ENCODE measurements around the gene MARCHF10. TPM values are rescaled to one million over a fixed set of nuclear protein-coding genes. Genes with fewer than 3 reads are reported as not detected.

The MARCHF10 gene
- polyA plus RNA-seq, 1 donor = 0.15 TPM

DNA sequence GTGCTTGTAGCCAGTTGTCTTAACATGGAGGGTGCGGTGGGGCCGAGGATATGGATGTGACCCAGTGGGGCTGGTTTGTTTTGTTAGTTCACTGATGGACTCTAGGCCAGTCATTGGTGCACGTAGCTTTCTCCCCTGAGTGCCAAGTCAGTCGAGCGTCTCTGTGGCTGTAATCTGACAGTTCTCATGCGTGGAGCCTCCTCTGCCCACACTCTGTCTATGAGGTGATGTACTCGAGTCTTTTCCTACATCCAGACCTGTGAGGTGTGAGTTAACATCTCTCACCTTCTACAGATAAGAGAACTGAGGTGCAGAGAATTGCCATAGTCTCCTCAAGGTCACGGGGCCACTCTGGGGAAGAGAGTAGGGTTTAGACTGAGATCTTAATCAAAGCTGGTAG, 90.2 kb downstream of the MARCHF10 start:
- peaks cover 3% of the 10 kb centered on the region for H3K27me3 ChIP-seq (ENCODE audit: control insufficient read depth, insufficient read depth, low read length)
- H3K27ac ChIP-seq (ENCODE audit: low read length) = no peak overlapping the region
- no peak for DNase-seq
- H3K9me3 ChIP-seq (ENCODE audit: control insufficient read depth, low read depth, low read length) = no peaks in the 10 kb centered on the region
- WGBS (ENCODE audit: insufficient coverage, low lambda C conversion rate) = 100% methylated on average over 1 of the region's 8 CpGs
- no peaks in the 10 kb centered on the region for H3K4me1 ChIP-seq (ENCODE audit: control insufficient read depth, insufficient read depth, low read length)
- H3K4me3 ChIP-seq (ENCODE audit: low read length) = no peak overlapping the region
- no peaks in the 10 kb centered on the region for H3K36me3 ChIP-seq (ENCODE audit: control insufficient read depth, insufficient read depth, low read length)

- H3K27ac ChIP-seq (ENCODE audit: low read length) = no peak overlapping the region
- DNase-seq = no peak
- H3K36me3 ChIP-seq (ENCODE audit: control insufficient read depth, insufficient read depth, low read length) = no peaks in the 10 kb centered on the region
- peaks cover 3% of the 10 kb centered on the region for H3K27me3 ChIP-seq (ENCODE audit: control insufficient read depth, insufficient read depth, low read length)
- no peak overlapping the region for H3K4me3 ChIP-seq (ENCODE audit: low read length)
- H3K9me3 ChIP-seq (ENCODE audit: control insufficient read depth, low read depth, low read length) = no peaks in the 10 kb centered on the region
- no peaks in the 10 kb centered on the region for H3K4me1 ChIP-seq (ENCODE audit: control insufficient read depth, insufficient read depth, low read length)
- 100% methylated on average over 2 of the region's 6 CpGs for WGBS (ENCODE audit: insufficient coverage, low lambda C conversion rate)
Observed at GRCh38 chr17:62717589-62717855, 90.6 kb downstream of the MARCHF10 start.

DNA sequence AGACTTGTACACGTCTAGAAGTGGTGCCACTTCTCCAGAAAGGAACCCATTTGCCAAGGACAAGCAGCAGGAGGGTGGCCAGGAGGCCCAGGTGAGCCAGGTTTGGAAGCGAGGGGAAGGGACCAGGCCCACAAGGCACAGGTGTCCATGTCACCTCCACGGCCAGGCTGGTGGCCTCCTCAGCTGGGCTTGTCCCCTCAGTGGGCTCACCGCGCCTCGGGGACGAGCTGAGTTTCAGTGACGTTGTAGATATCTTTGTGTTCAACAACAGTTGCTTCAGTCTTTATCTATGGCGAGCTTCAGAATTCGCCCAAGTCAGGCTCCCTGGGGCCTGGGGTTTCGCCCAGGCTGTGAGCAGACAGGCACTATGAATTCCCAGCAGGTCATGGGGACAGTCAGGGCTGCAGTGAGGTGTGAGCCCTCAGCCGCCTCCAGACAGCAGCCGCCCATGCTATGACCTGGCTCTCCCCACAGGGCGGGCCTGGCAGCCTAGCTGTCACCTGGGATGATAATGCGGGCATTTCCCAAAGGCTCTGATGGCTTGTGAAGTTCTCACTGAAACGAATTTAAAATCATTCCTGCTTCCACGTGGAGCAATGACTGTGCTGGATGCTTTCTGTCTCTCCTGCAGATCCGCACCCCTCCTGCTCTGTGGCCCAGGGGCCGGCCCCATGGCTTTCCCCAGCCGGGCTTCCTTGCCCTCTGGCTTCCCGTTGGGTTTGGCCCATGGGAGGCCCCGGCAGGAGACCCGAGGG, 91.1 kb downstream of the MARCHF10 start:
- Histone ChIP-seq H3K9me3 (ENCODE audit: control insufficient read depth, low read depth, low read length) (no peaks in the 10 kb centered on the region), H3K27me3 (ENCODE audit: control insufficient read depth, insufficient read depth, low read length) (peaks cover 7% of the 10 kb centered on the region), H3K4me1 (ENCODE audit: control insufficient read depth, insufficient read depth, low read length) (no peaks in the 10 kb centered on the region), H3K4me3 (ENCODE audit: low read length) (no peak overlapping the region), H3K27ac (ENCODE audit: low read length) (no peak overlapping the region), H3K36me3 (ENCODE audit: control insufficient read depth, insufficient read depth, low read length) (no peaks in the 10 kb centered on the region)
- no CpG with 5 or more reads among the region's 23 CpGs for WGBS (ENCODE audit: insufficient coverage, low lambda C conversion rate)
- DNase-seq = no peak

DNA sequence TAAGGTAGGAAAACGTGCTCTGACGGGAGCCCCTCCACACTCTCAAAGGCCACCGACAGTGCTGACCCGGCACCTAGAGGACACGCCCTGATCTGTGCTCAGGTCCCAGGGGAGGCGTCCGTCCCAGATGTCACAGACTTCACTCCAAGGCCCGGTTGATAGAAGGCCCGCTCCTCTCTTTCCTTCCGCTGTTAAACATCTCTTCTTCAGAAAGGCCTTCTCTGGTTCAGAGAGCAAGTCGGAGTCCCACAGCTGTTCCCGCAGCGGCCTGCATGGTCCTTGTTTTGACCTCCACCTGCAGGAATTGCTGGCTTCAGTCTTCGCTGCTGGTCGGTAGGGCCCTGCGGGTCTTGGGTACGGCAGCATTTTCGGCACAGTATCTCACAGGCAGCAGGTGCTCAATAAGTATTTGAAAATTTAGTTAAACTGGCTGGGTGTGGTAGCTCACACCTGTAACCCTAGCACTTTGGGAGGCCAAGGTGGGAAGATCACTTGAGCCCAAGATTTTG, 92.2 kb downstream of the MARCHF10 start:
- no peaks in the 10 kb centered on the region for H3K4me1 ChIP-seq (ENCODE audit: control insufficient read depth, insufficient read depth, low read length)
- H3K9me3 ChIP-seq (ENCODE audit: control insufficient read depth, low read depth, low read length) = no peaks in the 10 kb centered on the region
- peaks cover 10% of the 10 kb centered on the region for H3K27me3 ChIP-seq (ENCODE audit: control insufficient read depth, insufficient read depth, low read length)
- H3K27ac ChIP-seq (ENCODE audit: low read length) = no peak overlapping the region
- H3K4me3 ChIP-seq (ENCODE audit: low read length) = no peak overlapping the region
- WGBS (ENCODE audit: insufficient coverage, low lambda C conversion rate) = no CpG with 5 or more reads among the region's 18 CpGs
- DNase-seq = no peak
- no peaks in the 10 kb centered on the region for H3K36me3 ChIP-seq (ENCODE audit: control insufficient read depth, insufficient read depth, low read length)

GRCh38 chr17:62714016-62714777, 93.9 kb downstream of the MARCHF10 start:
- peaks cover 10% of the 10 kb centered on the region for H3K27me3 ChIP-seq (ENCODE audit: control insufficient read depth, insufficient read depth, low read length)
- no peak overlapping the region for H3K4me3 ChIP-seq (ENCODE audit: low read length)
- H3K9me3 ChIP-seq (ENCODE audit: control insufficient read depth, low read depth, low read length) = no peaks in the 10 kb centered on the region
- no peaks in the 10 kb centered on the region for H3K4me1 ChIP-seq (ENCODE audit: control insufficient read depth, insufficient read depth, low read length)
- H3K27ac ChIP-seq (ENCODE audit: low read length) = no peak overlapping the region
- no peaks in the 10 kb centered on the region for H3K36me3 ChIP-seq (ENCODE audit: control insufficient read depth, insufficient read depth, low read length)
- DNase-seq = no peak
- WGBS (ENCODE audit: insufficient coverage, low lambda C conversion rate) = no CpG with 5 or more reads among the region's 8 CpGs

DNA sequence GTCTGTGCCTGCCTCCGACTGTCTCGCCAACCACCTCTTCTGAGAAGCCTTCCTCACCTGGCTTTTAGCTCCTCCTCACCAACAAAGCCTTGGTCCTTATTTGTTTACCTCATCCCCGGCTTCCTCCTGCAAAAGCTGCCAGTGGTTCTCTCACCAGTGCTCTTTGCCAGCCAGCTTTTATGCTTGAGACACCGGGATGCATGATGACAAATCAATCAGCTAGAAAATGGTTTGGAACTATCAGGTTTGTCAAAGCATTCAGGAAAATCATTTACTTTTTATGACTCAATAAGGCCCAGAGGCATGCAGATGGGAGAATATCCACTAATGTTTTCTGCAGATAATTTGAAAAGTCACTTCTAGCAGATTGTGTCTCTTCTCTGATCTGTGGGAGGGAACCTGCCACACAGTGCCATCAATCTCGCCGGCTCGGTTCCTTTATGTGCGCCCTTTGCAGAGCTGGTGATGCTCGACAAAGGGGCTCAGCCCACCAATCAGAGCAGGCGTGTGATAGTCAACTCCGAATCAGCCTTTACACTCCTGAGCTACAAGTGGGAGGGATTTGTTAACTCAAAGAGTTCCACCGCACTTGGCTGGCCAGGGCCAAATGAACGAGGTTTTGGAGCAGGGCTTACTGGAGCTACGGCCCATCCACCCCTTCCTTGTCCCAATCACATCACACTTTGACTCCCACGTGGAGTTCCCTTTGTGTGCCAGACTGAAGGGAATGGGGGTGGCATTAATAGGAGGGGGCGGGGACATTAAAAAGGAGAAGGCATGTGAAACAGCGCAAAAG, 94.8 kb downstream of the MARCHF10 start:
- Histone ChIP-seq H3K4me3 (ENCODE audit: low read length) (no peak overlapping the region), H3K27me3 (ENCODE audit: control insufficient read depth, insufficient read depth, low read length) (peaks cover 10% of the 10 kb centered on the region), H3K9me3 (ENCODE audit: control insufficient read depth, low read depth, low read length) (no peaks in the 10 kb centered on the region), H3K36me3 (ENCODE audit: control insufficient read depth, insufficient read depth, low read length) (no peaks in the 10 kb centered on the region), H3K27ac (ENCODE audit: low read length) (no peak overlapping the region), H3K4me1 (ENCODE audit: control insufficient read depth, insufficient read depth, low read length) (no peaks in the 10 kb centered on the region)
- WGBS (ENCODE audit: insufficient coverage, low lambda C conversion rate) = no CpG with 5 or more reads among the region's 17 CpGs
- no peak for DNase-seq

DNA sequence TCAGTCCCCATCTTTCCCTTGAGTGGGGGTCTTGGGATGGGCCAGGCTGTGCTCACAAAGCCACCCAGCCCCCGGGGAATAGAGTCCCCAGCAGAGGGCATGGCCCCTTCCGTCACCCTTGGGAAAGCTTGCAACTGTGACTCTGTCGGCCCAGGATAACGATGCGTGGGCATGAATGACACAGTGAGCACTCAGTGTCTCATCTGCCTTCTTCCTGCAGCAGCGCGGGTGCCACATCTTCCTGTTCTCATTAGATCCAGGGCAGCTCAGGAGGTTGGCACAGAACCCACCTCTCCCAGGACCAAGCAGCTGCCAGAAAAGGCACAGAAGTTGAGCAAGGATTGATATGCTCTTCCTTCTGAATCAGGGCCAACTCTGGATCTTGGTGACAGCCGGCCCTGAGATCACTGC, 95.9 kb downstream of the MARCHF10 start:
- H3K27me3 ChIP-seq (ENCODE audit: control insufficient read depth, insufficient read depth, low read length) = peaks cover 13% of the 10 kb centered on the region
- H3K36me3 ChIP-seq (ENCODE audit: control insufficient read depth, insufficient read depth, low read length) = no peaks in the 10 kb centered on the region
- H3K4me1 ChIP-seq (ENCODE audit: control insufficient read depth, insufficient read depth, low read length) = no peaks in the 10 kb centered on the region
- H3K27ac ChIP-seq (ENCODE audit: low read length) = no peak overlapping the region
- H3K9me3 ChIP-seq (ENCODE audit: control insufficient read depth, low read depth, low read length) = no peaks in the 10 kb centered on the region
- H3K4me3 ChIP-seq (ENCODE audit: low read length) = no peak overlapping the region
- no peak for DNase-seq
- no CpG with 5 or more reads among the region's 8 CpGs for WGBS (ENCODE audit: insufficient coverage, low lambda C conversion rate)

DNA sequence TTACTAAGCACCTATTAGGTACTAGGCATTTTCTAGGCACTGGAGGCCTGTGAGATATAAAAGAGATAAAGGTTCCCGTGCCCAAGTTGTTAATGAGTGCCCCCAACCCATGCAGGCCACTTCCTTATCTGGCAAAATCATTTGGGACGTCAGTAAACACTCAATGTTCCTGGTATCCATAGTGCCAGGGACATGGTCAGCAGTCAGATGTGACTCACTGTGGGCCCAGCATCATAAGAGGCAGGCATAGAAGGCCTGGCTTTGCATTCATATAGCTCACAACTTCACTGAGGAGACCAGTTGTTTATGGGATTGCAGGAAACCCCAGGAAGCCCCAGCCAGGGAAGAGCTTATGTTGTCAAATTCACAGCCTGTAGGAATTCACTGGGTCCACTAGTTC, 99.5 kb downstream of the MARCHF10 start:
- Histone ChIP-seq H3K36me3 (ENCODE audit: control insufficient read depth, insufficient read depth, low read length) (no peaks in the 10 kb centered on the region), H3K4me3 (ENCODE audit: low read length) (no peak overlapping the region), H3K9me3 (ENCODE audit: control insufficient read depth, low read depth, low read length) (no peaks in the 10 kb centered on the region), H3K4me1 (ENCODE audit: control insufficient read depth, insufficient read depth, low read length) (peaks cover 4% of the 10 kb centered on the region), H3K27ac (ENCODE audit: low read length) (no peak overlapping the region), H3K27me3 (ENCODE audit: control insufficient read depth, insufficient read depth, low read length) (peaks cover 39% of the 10 kb centered on the region)
- DNase-seq = no peak
- WGBS (ENCODE audit: insufficient coverage, low lambda C conversion rate) = no CpG with 5 or more reads among the region's 2 CpGs

GRCh38 chr17:62707425-62707739, 100.7 kb downstream of the MARCHF10 start:
- H3K27ac ChIP-seq (ENCODE audit: low read length) = no peak overlapping the region
- no peak for DNase-seq
- no peaks in the 10 kb centered on the region for H3K9me3 ChIP-seq (ENCODE audit: control insufficient read depth, low read depth, low read length)
- peaks cover 47% of the 10 kb centered on the region for H3K27me3 ChIP-seq (ENCODE audit: control insufficient read depth, insufficient read depth, low read length)
- H3K4me1 ChIP-seq (ENCODE audit: control insufficient read depth, insufficient read depth, low read length) = peaks cover 4% of the 10 kb centered on the region
- no peaks in the 10 kb centered on the region for H3K36me3 ChIP-seq (ENCODE audit: control insufficient read depth, insufficient read depth, low read length)
- H3K4me3 ChIP-seq (ENCODE audit: low read length) = no peak overlapping the region
- WGBS (ENCODE audit: insufficient coverage, low lambda C conversion rate) = no CpG with 5 or more reads among the region's 9 CpGs

DNA sequence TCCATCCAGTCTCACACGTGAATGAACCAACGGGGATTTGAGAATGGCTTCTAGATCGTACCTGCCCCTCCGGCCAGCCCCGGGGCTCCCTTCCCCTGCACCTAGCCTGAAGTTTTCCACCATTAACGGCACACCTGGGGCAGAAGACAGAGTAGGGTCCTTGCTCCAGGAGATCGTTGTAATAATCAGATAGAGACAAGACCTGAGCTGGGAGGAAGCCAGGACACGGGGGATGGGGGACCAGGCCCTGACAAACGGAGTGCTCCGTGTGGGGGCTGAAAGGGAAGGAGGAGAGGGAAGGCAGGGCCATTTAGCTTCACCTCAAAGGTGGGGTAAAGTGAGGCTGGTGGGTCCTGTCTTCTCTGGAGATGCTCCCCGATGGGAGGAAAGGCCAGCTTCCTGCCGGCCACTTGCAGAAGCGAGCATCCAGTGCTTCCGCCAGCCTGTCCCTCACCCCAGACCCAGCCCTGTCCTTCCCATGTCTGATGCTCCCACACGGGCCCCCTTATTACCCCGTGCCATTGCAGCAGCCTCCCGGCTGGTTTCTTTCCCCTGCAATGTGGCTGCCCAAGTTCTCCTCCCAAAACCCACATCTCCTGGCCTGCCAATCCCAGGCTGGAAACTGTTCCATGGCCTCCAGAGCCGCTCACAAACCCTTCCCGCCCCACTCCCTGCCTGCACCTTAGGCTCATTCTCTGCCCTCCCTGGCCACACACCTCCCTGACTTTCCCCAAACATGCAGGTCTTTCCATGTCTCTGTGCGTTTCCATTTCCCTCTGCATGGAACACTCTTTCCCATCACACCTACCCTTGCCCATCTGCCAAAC, 101.3 kb downstream of the MARCHF10 start:
- Histone ChIP-seq H3K4me1 (ENCODE audit: control insufficient read depth, insufficient read depth, low read length) (peaks cover 4% of the 10 kb centered on the region), H3K27me3 (ENCODE audit: control insufficient read depth, insufficient read depth, low read length) (peaks cover 43% of the 10 kb centered on the region), H3K4me3 (ENCODE audit: low read length) (no peak overlapping the region), H3K9me3 (ENCODE audit: control insufficient read depth, low read depth, low read length) (no peaks in the 10 kb centered on the region), H3K36me3 (ENCODE audit: control insufficient read depth, insufficient read depth, low read length) (no peaks in the 10 kb centered on the region), H3K27ac (ENCODE audit: low read length) (no peak overlapping the region)
- WGBS (ENCODE audit: insufficient coverage, low lambda C conversion rate) = 80% methylated on average over 1 of the region's 20 CpGs
- no peak for DNase-seq

Measured in large intestine (tissue), 3 donors.